Nephron (organoid): ENCODE measurements around the gene TNS2.
A peak's percentile ranks its signal among the peaks of the same experiment; 100 is the strongest.

ENCODE experiments used
- H3K27ac Mint-ChIP-seq, 3 experiments: 2 replicates each; pipeline ENCODE4 v1.8.0; 2020; ENCODE audit warnings: mixed read lengths in 3 of 3, mild to moderate bottlenecking in 2 of 3, moderate library complexity in 1 of 3
- H3K27me3 Mint-ChIP-seq: 2 replicates; pipeline ENCODE4 v1.8.0; 2021; ENCODE audit warnings: low read depth, mild to moderate bottlenecking, moderate library complexity, mixed read lengths
- H3K36me3 Mint-ChIP-seq: 2 replicates; pipeline ENCODE4 v1.8.0; 2020; ENCODE audit warnings: low read depth, mixed read lengths
- H3K4me1 Mint-ChIP-seq: 2 replicates; pipeline ENCODE4 v1.8.0; 2020; ENCODE audit warnings: mixed read lengths
- H3K4me3 Mint-ChIP-seq, 3 experiments: 2 replicates each; pipeline ENCODE4 v1.8.0; 2020; ENCODE audit warnings: mild to moderate bottlenecking in 3 of 3, mixed read lengths in 3 of 3, moderate library complexity in 2 of 3
- H3K9me3 Mint-ChIP-seq: 2 replicates; pipeline ENCODE4 v1.8.0; 2020; ENCODE audit warnings: mixed read lengths
- TF ChIP-seq, protein P1 (sequence below), 3 experiments: fragments of 200-600 bp; sonication (generic); IDR thresholded peaks; one replicate each; pipeline ENCODE4 v1.5.0; 2021; ENCODE audit warnings: antibody characterized with exemption in 3 of 3; ENCODE audit not compliant: unreplicated experiment in 3 of 3

Gene TNS2

DNA sequence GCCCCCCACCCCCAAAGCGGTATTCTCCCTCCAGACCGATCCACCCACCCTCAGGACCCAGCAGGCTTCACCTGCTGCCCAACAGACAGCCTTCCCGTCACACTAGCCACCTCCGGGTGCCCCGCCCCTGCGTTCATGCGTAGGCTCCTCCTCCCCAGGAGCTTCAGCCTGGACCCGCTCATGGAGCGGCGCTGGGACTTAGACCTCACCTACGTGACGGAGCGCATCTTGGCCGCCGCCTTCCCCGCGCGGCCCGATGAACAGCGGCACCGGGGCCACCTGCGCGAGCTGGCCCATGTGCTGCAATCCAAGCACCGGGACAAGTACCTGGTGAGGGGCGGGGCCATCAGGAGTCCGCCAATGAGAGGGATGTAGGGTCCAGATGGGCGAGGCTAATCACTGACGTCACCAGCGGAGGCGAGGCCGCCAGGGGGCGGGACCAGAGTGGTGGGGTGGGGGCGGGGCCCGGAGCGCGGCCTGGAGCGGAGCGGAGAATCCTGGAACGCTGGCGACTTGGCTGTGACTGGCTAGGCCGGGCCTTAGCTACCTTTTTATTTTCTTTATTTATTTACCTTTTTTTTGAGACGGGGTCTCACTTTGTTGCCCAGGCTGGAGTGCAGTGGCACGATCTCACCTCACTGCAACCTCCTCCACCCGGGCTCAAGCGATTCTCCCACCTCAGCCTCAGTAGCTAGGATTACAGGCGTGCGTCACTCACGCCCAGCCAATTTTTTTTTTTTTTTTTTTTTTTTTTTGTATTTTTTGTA is 4.4 kb downstream of the TNS2 start:
- no peaks in the 10 kb centered on the region for H3K27me3 Mint-ChIP-seq
- H3K36me3 Mint-ChIP-seq: peaks cover 21% of the 10 kb centered on the region
- H3K4me3 Mint-ChIP-seq: peak overlapping the region; percentile 90 to 92 (median 91)
- peaks cover 64% of the 10 kb centered on the region for H3K4me1 Mint-ChIP-seq
- H3K27ac Mint-ChIP-seq: peak overlapping the region; percentile 76 to 92 (median 92)
- TF ChIP-seq, protein P1, sequence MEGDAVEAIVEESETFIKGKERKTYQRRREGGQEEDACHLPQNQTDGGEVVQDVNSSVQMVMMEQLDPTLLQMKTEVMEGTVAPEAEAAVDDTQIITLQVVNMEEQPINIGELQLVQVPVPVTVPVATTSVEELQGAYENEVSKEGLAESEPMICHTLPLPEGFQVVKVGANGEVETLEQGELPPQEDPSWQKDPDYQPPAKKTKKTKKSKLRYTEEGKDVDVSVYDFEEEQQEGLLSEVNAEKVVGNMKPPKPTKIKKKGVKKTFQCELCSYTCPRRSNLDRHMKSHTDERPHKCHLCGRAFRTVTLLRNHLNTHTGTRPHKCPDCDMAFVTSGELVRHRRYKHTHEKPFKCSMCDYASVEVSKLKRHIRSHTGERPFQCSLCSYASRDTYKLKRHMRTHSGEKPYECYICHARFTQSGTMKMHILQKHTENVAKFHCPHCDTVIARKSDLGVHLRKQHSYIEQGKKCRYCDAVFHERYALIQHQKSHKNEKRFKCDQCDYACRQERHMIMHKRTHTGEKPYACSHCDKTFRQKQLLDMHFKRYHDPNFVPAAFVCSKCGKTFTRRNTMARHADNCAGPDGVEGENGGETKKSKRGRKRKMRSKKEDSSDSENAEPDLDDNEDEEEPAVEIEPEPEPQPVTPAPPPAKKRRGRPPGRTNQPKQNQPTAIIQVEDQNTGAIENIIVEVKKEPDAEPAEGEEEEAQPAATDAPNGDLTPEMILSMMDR (IDR thresholded peaks at IDR 0.05; ENCODE audit: unreplicated experiment in 3 of 3): no peak
- H3K9me3 Mint-ChIP-seq: no peaks in the 10 kb centered on the region

DNA sequence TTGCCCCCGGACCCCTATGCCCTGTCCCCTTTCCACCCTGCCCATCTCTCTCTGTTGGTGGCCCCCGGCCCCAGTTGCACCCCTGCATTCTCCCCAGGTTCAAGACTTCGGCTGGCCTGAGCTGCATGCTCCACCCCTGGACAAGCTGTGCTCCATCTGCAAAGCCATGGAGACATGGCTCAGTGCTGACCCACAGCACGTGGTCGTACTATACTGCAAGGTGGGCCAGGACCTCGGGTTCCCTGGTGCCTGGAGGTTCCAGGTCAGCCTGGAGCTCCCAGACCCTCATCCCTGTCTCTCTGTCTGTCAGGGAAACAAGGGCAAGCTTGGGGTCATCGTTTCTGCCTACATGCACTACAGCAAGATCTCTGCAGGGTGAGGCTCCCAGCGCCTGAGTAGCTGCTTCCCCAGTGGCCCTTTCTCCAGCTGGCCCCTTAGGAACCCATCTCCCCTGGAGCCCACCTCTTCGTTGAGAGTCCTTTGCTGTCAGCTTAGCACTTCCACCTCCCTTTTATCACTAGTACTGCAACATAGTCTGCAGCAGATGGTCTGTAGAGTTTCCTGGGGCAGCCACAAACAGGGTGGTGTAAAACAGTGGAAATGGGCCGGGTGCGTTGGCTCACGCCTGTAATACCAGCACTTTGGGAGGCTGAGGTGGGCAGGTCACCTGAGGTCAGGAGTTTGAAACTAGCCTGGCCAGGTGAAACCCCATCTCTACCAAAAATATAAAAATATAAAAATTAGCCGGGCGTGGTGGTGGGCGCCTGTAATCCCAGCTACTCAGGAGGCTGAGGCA is 5.8 kb downstream of the TNS2 start:
- H3K4me3 Mint-ChIP-seq: peak overlapping the region in 2 of 3 experiments; percentile 64 to 70
- H3K36me3 Mint-ChIP-seq: peaks cover 21% of the 10 kb centered on the region
- TF ChIP-seq, protein P1 (IDR thresholded peaks at IDR 0.05; ENCODE audit: unreplicated experiment in 3 of 3): no peak
- H3K4me1 Mint-ChIP-seq: peaks cover 54% of the 10 kb centered on the region
- H3K9me3 Mint-ChIP-seq: no peaks in the 10 kb centered on the region
- no peaks in the 10 kb centered on the region for H3K27me3 Mint-ChIP-seq
- peak overlapping the region in 2 of 3 experiments; percentile 17 to 59 for H3K27ac Mint-ChIP-seq

DNA sequence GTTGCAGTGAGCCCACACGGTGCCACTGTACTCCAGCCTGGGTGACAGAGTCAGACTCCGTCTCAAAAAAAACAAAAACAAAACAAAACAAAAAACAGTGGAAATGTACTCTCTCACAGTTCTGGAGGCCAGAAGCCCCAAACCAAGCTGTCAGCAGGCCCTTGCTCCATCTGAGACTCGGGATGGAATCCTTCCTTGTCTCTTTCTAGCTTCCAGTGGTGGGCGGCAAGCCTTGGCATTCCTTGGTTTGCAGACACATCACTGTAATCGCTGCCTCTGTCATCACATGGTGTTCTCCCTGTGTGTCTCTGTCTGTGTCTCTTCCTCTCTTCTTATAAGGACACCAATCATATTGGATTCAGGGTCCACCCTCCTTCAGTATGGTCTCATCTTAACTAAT is 6.4 kb downstream of the TNS2 start:
- Mint-ChIP-seq H3K36me3 (peaks cover 22% of the 10 kb centered on the region), H3K27ac (peak overlapping the region in 2 of 3 experiments; percentile 17 to 36), H3K9me3 (no peaks in the 10 kb centered on the region), H3K4me3 (peak overlapping the region; percentile 28 to 53 (median 38)), H3K4me1 (peaks cover 49% of the 10 kb centered on the region), H3K27me3 (no peaks in the 10 kb centered on the region)
- TF ChIP-seq, protein P1 (IDR thresholded peaks at IDR 0.05; ENCODE audit: unreplicated experiment in 3 of 3): no peak

DNA sequence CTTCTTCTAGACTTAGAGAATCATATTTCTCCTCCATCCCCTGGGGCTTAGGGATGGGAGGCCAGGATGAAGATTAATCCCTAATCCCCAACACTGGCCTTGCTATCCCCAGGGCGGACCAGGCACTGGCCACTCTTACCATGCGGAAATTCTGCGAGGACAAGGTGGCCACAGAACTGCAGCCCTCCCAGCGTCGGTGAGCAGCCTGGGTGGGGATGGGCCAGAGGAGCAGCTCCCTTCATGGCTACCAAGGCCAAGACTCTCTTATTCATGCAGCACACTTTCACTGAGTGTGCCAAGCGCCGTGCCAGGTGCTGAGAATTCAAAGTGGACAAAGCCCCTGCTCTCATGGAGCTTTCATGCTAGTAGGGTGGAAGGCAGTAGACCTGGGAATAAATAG is 7.0 kb downstream of the TNS2 start:
- peaks cover 48% of the 10 kb centered on the region for H3K4me1 Mint-ChIP-seq
- peaks cover 24% of the 10 kb centered on the region for H3K36me3 Mint-ChIP-seq
- H3K27me3 Mint-ChIP-seq: no peaks in the 10 kb centered on the region
- H3K4me3 Mint-ChIP-seq: no peak overlapping the region
- TF ChIP-seq, protein P1 (IDR thresholded peaks at IDR 0.05; ENCODE audit: unreplicated experiment in 3 of 3): no peak
- H3K9me3 Mint-ChIP-seq: no peaks in the 10 kb centered on the region
- peak overlapping the region; percentile 35 to 40 (median 39) for H3K27ac Mint-ChIP-seq

DNA sequence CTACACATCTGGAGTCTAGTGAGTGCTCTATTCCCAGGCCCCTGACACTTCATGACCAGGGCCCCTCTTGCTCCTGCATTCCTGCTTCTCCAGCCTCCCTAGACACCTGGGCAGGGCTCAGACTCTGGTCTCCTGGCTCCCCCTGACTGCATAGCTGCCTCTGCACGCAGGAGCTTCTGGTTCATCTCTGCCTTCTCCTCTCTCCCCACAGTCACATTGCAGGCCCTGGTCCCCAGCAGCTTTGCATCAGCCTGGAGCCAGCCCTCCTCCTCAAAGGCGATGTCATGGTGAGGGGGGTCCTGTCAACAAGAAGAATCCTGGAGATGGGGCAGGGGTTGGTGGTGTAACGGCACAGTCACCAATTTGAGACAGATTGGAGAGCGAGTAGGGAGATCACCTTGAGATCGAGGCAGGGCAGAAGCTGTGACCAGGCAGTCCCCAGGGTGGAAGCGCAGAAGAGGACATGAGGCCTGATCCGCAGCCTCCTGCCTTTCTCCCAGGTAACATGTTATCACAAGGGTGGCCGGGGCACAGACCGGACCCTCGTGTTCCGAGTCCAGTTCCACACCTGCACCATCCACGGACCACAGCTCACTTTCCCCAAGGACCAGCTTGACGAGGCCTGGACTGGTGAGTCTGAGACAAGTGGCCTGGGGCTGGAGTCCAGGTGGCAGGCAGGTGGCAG is 8.1 kb downstream of the TNS2 start:
- Mint-ChIP-seq H3K9me3 (no peaks in the 10 kb centered on the region), H3K27me3 (no peaks in the 10 kb centered on the region), H3K27ac (peak overlapping the region in 2 of 3 experiments; percentile 18 to 39), H3K36me3 (peaks cover 20% of the 10 kb centered on the region), H3K4me3 (peak overlapping the region in 2 of 3 experiments; percentile 21 to 22), H3K4me1 (peaks cover 42% of the 10 kb centered on the region)
- TF ChIP-seq, protein P1 (IDR thresholded peaks at IDR 0.05; ENCODE audit: unreplicated experiment in 3 of 3): no peak
